Esophagus muscularis mucosa (tissue), 4 donors: Measurements from ENCODE around the gene STX16. TPM values are rescaled to one million over a fixed set of nuclear protein-coding genes. Genes with fewer than 3 reads are reported as not detected.
"Not testable (repeated sequence)": the region's sequence is repeated elsewhere in the genome, so short reads cannot be mapped to it uniquely, and the experiment has no call there.

ENCODE experiments used
- DNase-seq: peaks from one replicate; pipeline ENCODE4 v3.0.0-alpha.2; 2017; ENCODE audit errors: extremely low spot score
- H3K27ac ChIP-seq, 4 donors: fragments of 200-600 bp; sonication (generic); replicated peaks in 1 of 4; 1 replicate in 3 of 4; 2 replicates in 1 of 4; pipeline ENCODE4 v1.5.1; 2016 to 2019; ENCODE audit warnings: mild to moderate bottlenecking in 1 of 4
- H3K27me3 ChIP-seq, 4 donors: fragments of 200-600 bp; sonication (generic); one replicate each; pipeline versions ENCODE4 v1.5.1 to v1.6.0; 2016 to 2019
- H3K36me3 ChIP-seq, 4 donors: fragments of 200-600 bp; sonication (generic); one replicate each; pipeline ENCODE4 v1.5.1; 2016 to 2019
- H3K4me1 ChIP-seq, 4 donors: fragments of 200-600 bp; sonication (generic); one replicate each; pipeline ENCODE4 v1.5.1; 2016 to 2019
- H3K4me3 ChIP-seq, 4 donors: fragments of 200-600 bp; sonication (generic); 1 replicate in 2 of 4; 2 replicates in 2 of 4; pipeline ENCODE4 v1.5.1; 2016 to 2019; ENCODE audit warnings: mild to moderate bottlenecking in 4 of 4, moderate library complexity in 1 of 4
- H3K9me3 ChIP-seq, 4 donors: fragments of 200-600 bp; sonication (generic); 1 replicate in 3 of 4; 2 replicates in 1 of 4; pipeline ENCODE4 v1.5.1; 2016 to 2019
- CTCF ChIP-seq, 3 experiments: fragments of 200-600 bp in 2 of 3; fragments of 450-650 bp in 1 of 3; sonication (generic) in 2 of 3; IDR thresholded peaks; one replicate each; pipeline ENCODE4 v1.5.1; 2017 to 2019; ENCODE audit warnings: antibody characterized with exemption in 3 of 3, mild to moderate bottlenecking in 2 of 3, moderate library complexity in 1 of 3
- EP300 ChIP-seq: sonication (generic); formaldehyde crosslinking; IDR thresholded peaks from one replicate; pipeline ENCODE4 v1.6.1; 2017; ENCODE audit warnings: antibody characterized with exemption
- POLR2A ChIP-seq: fragments of 450-650 bp; IDR thresholded peaks from one replicate; pipeline ENCODE4 v1.6.1; 2017; ENCODE audit warnings: antibody characterized with exemption, moderate library complexity, mild to moderate bottlenecking, low read depth
- POLR2AphosphoS5 ChIP-seq, 2 donors: sonication (generic); formaldehyde crosslinking; IDR thresholded peaks; one replicate each; pipeline ENCODE4 v1.6.1; 2017; ENCODE audit warnings: antibody characterized with exemption in 2 of 2
- WGBS: methylation state at CpG from one replicate; pipeline ENCODE4 v1.1.5; 2018; 5-methylcytosine and 5-hydroxymethylcytosine counted together
- intact Hi-C: fragments of 100-400 bp; cut with DNase I; formaldehyde crosslinking; loops from one replicate; pipeline ENCODE4 v1.15.1; 2023
- total RNA-seq, 4 donors: library from RNA; depleted of rRNA; stranded (reverse); fragments of >200 nt; gene quantifications; one replicate each; pipeline versions ENCODE4 v1.1.0 to v1.2.1, GENCODE V29; 2016

STX16 gene
- total RNA-seq, 4 donors from 2014 or later: 36.6 to 57.7 (median 43.5) TPM

GRCh38 chr20:58640446-58640845, 10.6 kb upstream of the STX16 start:
- H3K27me3 ChIP-seq: no peaks in the 10 kb centered on the region
- no peak overlapping the region for H3K4me3 ChIP-seq
- no peaks in the 10 kb centered on the region for H3K36me3 ChIP-seq
- TF ChIP-seq POLR2A (no peak), EP300 (no peak), POLR2AphosphoS5 (IDR thresholded peaks at IDR 0.05) (no peak), CTCF (IDR thresholded peaks at IDR 0.05) (no peak)
- H3K9me3 ChIP-seq: no peaks in the 10 kb centered on the region
- WGBS: 81% methylated on average over 9 of the region's 9 CpGs
- DNase-seq: no peak
- no peak overlapping the region for H3K27ac ChIP-seq
- intact Hi-C loops: no loop called here
- H3K4me1 ChIP-seq: peaks cover 0 to 14% (median 10%) of the 10 kb centered on the region in 4 donors

- 95% methylated on average over 9 of the region's 9 CpGs for WGBS
- TF ChIP-seq POLR2A (no peak), POLR2AphosphoS5 (IDR thresholded peaks at IDR 0.05) (no peak), CTCF (IDR thresholded peaks at IDR 0.05) (no peak), EP300 (no peak)
Observed at GRCh38 chr20:58642441-58642840, 8.6 kb upstream of the STX16 start.

DNA sequence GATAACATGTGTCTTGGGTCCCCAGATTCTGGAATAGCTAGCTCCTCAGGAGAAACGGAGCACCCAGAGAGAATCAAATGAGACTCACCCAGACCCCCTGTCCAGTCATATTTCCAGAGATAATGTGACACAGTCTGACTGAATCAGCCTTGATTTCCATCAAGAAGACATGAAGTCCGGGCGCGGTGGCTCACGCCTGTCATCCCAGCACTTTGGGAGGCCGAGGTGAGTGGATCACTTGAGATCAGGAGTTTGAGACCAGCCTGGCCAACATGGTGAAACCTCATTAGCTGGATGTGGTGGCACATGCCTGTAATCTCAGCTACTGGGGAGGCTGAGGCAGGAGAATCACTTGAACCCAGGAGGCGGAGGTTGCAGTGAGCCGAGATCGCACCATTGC, 8.2 kb upstream of the STX16 start:
- DNase-seq, H3K36me3 ChIP-seq, H3K27ac ChIP-seq, H3K4me3 ChIP-seq, H3K9me3 ChIP-seq, intact Hi-C loops, H3K27me3 ChIP-seq: not testable (repeated sequence)
- peaks cover 0 to 32% (median 29%) of the 10 kb centered on the region in 4 donors for H3K4me1 ChIP-seq
- 92% methylated on average over 9 of the region's 9 CpGs for WGBS

More at GRCh38 chr20:58642441-58642840, 8.6 kb upstream of the STX16 start:
- H3K4me1 ChIP-seq: peaks cover 0 to 28% (median 27%) of the 10 kb centered on the region in 4 donors
- H3K4me3 ChIP-seq: no peak overlapping the region
- H3K9me3 ChIP-seq: no peaks in the 10 kb centered on the region
- H3K27ac ChIP-seq: no peak overlapping the region
- no peaks in the 10 kb centered on the region for H3K27me3 ChIP-seq
- intact Hi-C loops: no loop called here
- no peaks in the 10 kb centered on the region for H3K36me3 ChIP-seq
- no peak for DNase-seq

DNA sequence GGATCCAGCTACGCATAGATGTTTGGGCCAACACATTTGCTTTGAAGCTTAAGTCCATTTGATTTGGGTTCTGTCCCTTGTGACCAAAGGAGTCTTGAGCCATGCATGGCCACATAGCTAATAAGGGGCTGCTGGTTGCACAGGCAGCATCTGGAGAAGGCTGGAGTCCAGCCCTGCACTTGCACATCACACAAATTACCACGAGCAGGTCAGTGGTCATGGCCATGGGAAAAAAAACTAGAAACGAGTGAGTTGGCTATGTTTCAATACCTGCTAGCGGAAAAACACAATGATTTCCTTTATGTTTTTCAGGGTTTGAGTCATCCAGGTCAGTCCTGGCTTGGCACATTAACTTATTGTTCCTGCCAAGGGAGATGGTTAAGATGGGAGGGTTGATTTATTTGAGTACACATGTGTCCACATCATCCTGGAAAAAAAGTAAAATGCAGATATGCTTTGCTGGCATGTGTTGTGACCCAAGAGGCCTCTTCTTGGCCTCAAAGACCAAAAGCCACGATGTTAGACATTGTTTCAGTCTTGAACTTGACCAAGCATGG, 5.6 kb upstream of the STX16 start:
- peaks cover 7 to 58% (median 54%) of the 10 kb centered on the region in 4 donors for H3K4me1 ChIP-seq
- no peaks in the 10 kb centered on the region for H3K36me3 ChIP-seq
- 49% methylated on average over 5 of the region's 5 CpGs for WGBS
- no peaks in the 10 kb centered on the region for H3K9me3 ChIP-seq
- TF ChIP-seq CTCF (IDR thresholded peaks at IDR 0.05) (no peak), POLR2AphosphoS5 (IDR thresholded peaks at IDR 0.05) (peak in 1 of 2 donors; percentile 50), POLR2A (no peak)
- peak overlapping the region; percentile 14 to 98 (median 36) for H3K27ac ChIP-seq
- H3K27me3 ChIP-seq: no peaks in the 10 kb centered on the region
- intact Hi-C loops: no loop called here
- no peak overlapping the region for H3K4me3 ChIP-seq
- DNase-seq: no peak

DNA sequence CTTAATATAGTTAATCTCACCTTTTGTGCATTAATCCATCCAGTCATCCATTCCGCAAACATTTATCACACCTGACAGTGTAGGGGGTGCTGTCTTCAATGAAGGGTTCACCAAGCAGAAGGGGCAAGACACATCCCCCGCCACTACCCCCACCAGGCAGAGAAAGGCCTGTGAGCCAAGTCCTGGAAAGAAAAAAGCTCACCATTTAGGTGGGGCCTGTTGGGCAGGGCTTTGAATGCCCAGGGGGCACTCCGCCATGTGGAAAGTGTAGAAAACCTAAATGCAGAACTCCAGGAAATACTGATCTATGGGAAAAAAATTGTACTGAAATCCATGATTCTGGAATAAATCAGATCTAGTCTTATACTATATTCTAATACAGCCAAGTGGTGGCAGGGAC, 4.8 kb upstream of the STX16 start:
- Histone ChIP-seq H3K27ac (peak overlapping the region in 3 of 4 donors; percentile 29 to 98 (median 43)), H3K4me1 (peaks cover 7 to 63% (median 54%) of the 10 kb centered on the region in 4 donors), H3K4me3 (no peak overlapping the region), H3K27me3 (no peaks in the 10 kb centered on the region), H3K36me3 (no peaks in the 10 kb centered on the region), H3K9me3 (no peaks in the 10 kb centered on the region)
- intact Hi-C loops: loop anchor here (2.0 kb wide), 1 partner anchor 407 kb away; no protein-coding TSS in a partner anchor
- DNase-seq: no peak
- TF ChIP-seq POLR2AphosphoS5 (IDR thresholded peaks at IDR 0.05): no peak
- no peak for TF ChIP-seq POLR2A
- no peak for TF ChIP-seq EP300
- TF ChIP-seq CTCF (IDR thresholded peaks at IDR 0.05): no peak
- 89% methylated on average over 3 of the region's 3 CpGs for WGBS
